ENCODE data around the gene NECAP2.
"Not testable (repeated sequence)": the region's sequence is repeated elsewhere in the genome, so short reads cannot be mapped to it uniquely, and the experiment has no call there.

Gene NECAP2

DNA sequence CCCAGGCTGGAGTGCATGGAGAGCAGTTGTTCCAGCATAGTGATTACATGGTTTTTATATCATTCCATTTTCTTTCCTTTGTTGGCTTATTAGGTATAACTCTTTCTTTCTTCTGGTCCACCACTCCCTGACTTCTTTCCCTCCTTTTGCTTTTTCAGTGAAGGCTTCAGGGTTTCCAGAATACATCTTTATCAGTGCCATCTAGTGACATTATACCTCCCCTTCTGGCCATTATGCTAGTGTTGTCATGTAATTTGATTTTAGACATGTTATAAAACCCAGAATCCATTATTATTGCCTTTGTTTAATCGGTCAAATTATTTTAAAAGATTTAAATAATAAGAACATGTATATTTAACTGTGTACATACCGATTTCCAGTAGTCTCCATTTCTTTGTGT lies 63.0 kb downstream of the NECAP2 start:
- H3K27me3 Mint-ChIP-seq, result no peaks in the 10 kb centered on the region
- H3K4me3 Mint-ChIP-seq, result no peak overlapping the region
- DNase-seq (ENCODE audit: low spot score in 2 of 2) (no peak), ATAC-seq (ENCODE audit: low read depth) (no peak)
- H3K4me1 Mint-ChIP-seq, result peaks cover 10% of the 10 kb centered on the region
- no peaks in the 10 kb centered on the region for H3K9me3 Mint-ChIP-seq
- H3K27ac Mint-ChIP-seq, result no peak overlapping the region
- H3K36me3 Mint-ChIP-seq, result peaks cover 4% of the 10 kb centered on the region

DNA sequence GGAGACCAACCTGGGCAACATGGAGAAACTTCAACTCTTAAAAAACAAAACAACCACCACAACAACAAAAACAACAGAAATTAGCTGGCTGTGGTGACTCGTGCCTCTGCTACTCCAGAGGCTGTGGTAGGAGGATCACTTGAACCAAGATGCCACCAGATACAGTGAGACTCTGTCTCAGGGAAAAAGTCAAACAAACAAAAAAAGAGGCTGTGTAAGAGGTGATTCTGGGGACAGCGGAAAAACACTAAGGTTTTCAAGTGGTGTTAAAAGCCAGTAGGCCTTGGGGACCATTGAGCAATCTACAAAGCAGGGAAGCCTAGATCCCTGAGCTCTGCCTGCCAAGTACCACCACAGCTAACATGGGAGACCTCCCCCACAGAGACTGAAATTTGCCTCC lies 65.3 kb downstream of the NECAP2 start:
- not testable (repeated sequence) for H3K9me3 Mint-ChIP-seq; H3K36me3 Mint-ChIP-seq; DNase-seq (ENCODE audit: low spot score in 2 of 2); ATAC-seq (ENCODE audit: low read depth); H3K4me3 Mint-ChIP-seq; H3K4me1 Mint-ChIP-seq; H3K27ac Mint-ChIP-seq; H3K27me3 Mint-ChIP-seq

DNA sequence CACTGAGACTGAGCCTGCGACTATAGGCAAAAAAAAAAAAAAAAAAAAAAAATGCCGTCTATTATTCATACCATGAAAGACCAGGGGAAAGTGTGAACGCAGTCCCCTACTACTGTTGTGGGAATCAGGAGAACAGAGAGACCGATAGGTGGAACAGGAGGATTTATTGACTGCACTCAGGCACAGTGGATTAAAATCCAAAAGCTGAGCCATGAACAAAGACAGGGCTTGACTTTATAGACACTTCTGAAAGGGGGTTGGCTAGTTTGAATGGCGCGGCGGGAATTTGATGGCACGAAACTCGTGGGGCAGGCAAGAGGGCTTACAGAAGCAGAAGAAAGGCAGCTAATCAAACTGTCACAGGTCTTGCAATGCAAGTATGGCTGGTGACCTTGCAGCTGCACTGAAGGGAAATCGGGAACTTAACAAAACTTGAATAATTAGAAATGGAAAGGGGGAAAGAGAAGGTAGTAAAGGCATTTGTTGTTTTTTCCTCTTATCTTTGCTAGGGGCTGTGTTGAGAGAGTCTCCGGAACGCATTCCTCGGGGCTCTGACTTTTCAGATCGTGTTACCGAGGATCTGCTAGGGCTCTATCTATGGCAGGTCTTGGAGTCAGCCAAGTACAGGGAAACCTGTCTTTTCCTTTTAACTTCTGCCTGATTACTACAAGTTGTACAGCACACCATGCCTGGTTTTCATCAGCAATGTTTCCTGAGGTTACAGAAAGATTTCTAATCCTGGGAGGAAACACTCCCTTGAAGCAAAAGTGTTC lies 66.0 kb downstream of the NECAP2 start:
- not testable (repeated sequence) for DNase-seq (ENCODE audit: low spot score in 2 of 2); H3K4me3 Mint-ChIP-seq; H3K36me3 Mint-ChIP-seq; H3K27ac Mint-ChIP-seq; ATAC-seq (ENCODE audit: low read depth); H3K4me1 Mint-ChIP-seq; H3K9me3 Mint-ChIP-seq; H3K27me3 Mint-ChIP-seq

DNA sequence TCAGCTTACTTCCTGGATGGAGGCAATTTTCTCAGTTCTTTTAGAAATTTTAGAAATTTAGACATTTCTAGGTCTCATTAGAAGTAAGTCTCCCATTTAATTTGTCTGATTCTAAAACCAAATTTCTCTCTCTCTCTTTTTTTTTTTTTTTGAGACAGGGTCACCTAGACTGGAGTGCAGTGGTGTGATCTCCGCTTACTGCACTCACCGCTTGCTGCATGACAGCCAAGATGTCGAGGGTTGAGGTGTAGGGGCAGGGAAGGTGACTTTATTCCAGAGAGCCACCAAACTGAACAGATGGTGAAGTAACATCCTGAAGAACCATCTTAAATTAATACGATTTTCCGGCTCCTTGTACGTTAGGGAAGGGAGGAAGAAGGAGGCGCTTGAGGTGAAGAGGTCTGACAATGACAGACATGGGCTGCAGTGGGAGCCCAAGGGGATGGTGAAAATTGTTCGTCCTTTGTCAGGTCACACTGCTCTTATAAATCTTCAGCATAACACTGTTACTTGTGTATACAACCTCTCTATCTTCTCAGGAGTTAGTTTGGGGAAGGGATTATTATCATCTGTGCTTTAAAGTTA lies 68.4 kb downstream of the NECAP2 start:
- not testable (repeated sequence) for DNase-seq (ENCODE audit: low spot score in 2 of 2)

More for the DNA sequence above, 68.4 kb downstream of the NECAP2 start:
- not testable (repeated sequence) for H3K27ac Mint-ChIP-seq; H3K4me1 Mint-ChIP-seq; H3K27me3 Mint-ChIP-seq; H3K36me3 Mint-ChIP-seq; ATAC-seq (ENCODE audit: low read depth); H3K9me3 Mint-ChIP-seq; H3K4me3 Mint-ChIP-seq
